ENCODE results near the gene ZNF500.

GRCh38 chr16:4746991-4747574 lies 19.9 kb downstream of the ZNF500 start:
- no peak for TF ChIP-seq CTCF (IDR thresholded peaks at IDR 0.05)
- no peak for TF ChIP-seq POLR2AphosphoS5 (IDR thresholded peaks at IDR 0.05)

Data from stomach (tissue), 4 donors.